GM12875 (cell line): Measurements from ENCODE around the gene CCDC33.

Experiments used
- H3K4me3 ChIP-seq: one replicate; pipeline ENCODE4 v1.5.1; 2011; ENCODE audit warnings: low read depth, low read length, control low read depth
- TF ChIP-seq, protein P1 (sequence below): IDR thresholded peaks from 2 replicates; pipeline ENCODE4 v1.5.1; 2011; ENCODE audit warnings: low read depth, mild to moderate bottlenecking, control low read depth, inconsistent platforms, low read length, moderate library complexity, borderline replicate concordance; ENCODE audit not compliant: insufficient read depth

Gene CCDC33

DNA sequence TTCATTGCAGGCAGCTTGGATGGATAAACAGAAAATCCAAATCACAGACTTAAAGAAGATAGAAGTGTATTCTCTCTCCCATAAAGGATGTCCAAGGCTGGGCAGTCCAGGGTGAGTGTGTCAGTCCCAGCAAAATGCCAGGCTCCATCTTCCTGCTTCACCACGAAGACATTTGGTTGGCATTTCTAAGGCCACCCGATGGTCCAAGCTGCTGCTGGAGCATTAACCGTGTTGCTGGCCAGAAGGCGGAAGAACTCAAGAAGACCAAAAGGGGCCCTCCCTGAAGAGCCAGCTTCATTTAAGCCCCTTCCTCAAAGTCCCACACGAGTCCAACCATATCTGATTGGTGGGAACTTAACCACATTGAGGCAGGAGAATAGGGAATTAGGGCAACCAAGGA, 134.3 kb downstream of the CCDC33 start:
- H3K4me3 ChIP-seq, result no peak overlapping the region
- TF ChIP-seq, protein P1, sequence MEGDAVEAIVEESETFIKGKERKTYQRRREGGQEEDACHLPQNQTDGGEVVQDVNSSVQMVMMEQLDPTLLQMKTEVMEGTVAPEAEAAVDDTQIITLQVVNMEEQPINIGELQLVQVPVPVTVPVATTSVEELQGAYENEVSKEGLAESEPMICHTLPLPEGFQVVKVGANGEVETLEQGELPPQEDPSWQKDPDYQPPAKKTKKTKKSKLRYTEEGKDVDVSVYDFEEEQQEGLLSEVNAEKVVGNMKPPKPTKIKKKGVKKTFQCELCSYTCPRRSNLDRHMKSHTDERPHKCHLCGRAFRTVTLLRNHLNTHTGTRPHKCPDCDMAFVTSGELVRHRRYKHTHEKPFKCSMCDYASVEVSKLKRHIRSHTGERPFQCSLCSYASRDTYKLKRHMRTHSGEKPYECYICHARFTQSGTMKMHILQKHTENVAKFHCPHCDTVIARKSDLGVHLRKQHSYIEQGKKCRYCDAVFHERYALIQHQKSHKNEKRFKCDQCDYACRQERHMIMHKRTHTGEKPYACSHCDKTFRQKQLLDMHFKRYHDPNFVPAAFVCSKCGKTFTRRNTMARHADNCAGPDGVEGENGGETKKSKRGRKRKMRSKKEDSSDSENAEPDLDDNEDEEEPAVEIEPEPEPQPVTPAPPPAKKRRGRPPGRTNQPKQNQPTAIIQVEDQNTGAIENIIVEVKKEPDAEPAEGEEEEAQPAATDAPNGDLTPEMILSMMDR, result no peak

DNA sequence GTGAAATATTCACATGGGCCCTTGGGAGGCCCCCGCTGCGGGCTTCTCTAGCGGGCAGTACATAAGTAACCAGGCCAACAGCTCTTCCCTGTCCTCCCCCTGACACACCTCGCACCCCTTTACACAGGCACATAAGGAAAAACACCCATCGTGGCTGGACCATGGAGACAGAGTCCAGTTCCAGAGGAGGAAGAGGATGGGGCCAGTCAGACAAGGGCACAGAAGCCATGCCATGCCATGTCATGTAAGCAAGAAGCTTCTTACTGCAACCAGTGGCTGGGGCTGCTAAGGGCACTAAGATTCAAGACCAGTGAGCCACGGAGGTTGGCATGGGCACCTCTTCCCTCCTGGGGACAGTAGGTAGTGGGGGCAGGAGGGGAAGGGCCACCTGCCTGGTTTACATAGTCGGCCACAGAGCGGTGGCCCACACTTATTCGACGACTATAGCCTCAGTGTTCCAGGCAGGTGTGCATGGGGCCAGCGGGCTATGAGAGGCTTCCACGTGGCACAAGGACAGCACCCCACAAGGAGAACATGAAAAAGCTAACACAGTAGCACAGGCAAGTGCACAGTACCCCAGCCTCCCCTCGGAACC, 137.0 kb downstream of the CCDC33 start:
- H3K4me3 ChIP-seq, result no peak overlapping the region
- TF ChIP-seq, protein P1, result no peak

DNA sequence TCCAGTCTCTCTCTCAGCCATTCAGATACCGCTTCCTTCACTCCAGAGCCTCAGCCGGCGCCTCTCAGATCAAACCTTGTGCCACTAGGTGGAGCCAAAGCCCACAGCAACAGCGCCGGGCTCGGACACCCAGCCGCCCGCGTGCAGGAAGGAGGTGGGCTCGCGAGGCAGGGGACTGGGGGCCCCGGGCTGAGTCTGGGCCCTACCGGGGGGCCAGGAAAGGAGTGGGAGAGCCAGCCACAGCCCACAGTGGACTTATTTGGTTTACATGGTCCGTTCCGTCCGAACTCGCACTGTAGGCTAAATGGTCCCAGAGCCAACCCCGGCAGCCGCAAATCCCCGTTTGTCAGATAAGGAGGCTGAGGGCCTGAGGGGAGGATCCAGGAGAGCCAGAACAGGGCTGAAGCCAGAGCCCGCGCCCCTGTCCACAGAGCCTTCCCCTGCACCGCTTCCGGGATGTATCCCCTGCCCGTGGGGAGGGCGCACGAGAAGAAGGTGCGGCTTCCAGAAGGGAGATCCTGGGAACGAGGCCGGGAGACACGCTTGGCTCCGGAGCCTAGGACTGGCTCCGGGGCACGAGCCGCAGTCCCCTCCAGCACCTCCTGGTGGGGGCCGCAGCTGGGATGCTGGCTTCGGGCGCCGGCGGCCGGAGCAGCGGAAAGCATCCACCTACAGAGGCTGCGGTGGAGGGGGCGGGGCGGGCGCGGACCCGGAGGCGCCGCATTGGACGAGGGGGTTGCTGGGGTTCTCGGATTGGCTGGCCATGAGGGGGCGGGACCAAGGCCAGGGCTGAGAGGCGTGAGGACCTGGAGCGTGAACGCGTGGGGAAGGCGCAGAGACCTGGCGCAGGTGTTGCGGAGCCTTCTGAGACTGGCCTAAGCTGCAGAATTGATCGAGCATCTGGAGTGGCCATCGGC, 137.9 kb downstream of the CCDC33 start:
- H3K4me3 ChIP-seq, result peak overlapping the region; percentile 60
- TF ChIP-seq, protein P1, result peak; percentile 81

DNA sequence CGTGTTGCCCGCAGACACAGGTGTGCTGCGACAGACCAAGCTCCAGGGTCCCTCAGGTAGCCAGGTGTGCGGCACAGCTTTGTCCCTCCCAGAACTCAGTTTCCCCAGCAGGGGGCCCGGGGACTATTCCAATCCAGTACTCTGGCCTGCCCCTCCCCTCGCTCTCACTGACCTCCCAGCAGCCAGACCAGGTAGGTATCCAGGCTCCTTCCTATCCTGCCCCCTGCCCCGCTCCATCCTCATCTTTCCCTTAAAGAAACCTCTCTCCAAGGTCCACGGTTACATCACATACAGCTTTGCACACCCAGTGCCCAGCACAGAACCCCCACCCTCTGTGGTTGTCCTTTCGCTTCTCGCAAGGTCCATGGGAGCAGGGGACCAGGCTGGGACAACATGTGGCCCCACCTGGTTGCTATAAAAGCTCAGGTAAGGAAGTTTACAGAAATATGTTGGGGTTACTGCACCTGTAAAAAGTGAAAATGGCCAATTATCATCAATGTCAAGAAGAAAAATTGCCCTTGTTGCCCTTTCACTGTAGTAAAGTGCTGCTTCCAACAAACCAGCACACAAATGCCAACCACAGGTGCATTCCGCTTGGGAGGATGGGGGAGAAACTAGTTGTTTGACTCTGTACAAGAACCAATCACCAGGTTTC, 138.6 kb downstream of the CCDC33 start:
- TF ChIP-seq, protein P1, result peak; percentile 13; the same call in 1 of the 2 replicates
- no peak overlapping the region for H3K4me3 ChIP-seq

DNA sequence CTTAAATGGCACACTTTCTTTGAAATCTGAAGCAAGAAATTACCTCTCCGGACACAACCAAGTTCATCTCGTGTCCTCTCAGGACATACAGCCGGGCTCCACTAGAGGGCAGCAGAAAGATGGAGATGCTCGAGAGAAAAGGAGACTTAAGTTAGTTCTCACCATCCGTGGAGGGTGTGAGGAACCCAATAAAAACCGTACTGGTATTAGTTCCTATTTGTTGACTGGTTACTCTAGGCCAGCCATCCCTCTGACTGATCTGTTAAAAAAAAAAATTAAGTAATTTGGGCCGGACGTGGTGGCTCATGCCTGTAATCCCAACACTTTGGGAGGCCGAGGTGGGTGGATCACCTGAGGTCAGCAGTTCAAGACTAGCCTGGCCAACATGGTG, 139.2 kb downstream of the CCDC33 start:
- no peak overlapping the region for H3K4me3 ChIP-seq
- TF ChIP-seq, protein P1, result peak; percentile 77

DNA sequence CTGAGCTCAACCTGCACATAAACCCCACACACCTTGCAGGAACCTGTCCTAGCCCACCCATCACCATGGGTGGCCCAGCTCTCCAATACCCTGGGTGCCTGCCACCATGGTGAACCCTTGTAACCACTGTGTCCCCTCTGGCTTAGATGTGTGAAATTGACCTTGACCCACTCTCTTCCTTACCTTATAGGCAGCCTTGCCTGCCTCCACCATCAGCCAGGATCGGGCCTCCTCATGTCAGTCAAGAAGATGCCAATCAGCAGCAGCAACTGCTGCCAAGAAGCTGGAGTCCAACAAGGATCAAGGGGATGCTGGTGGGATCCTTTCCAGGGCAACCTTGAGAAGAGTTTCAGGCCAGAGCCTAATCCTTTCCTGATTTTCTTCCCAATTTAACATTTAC, 140.1 kb downstream of the CCDC33 start:
- TF ChIP-seq, protein P1, result no peak
- no peak overlapping the region for H3K4me3 ChIP-seq
